GM08714 (cell line): Measurements from ENCODE around the gene NINL.
"Not testable (repeated sequence)": the region's sequence is repeated elsewhere in the genome, so short reads cannot be mapped to it uniquely, and the experiment has no call there.

Source experiments
- H3K4me3 ChIP-seq: fragments of 200-500 bp; sonication (Bioruptor generic); 2 replicates; pipeline ENCODE4 v1.5.1; 2014; ENCODE audit warnings: mild to moderate bottlenecking, low read length, inconsistent platforms
- ZNF274 ChIP-seq: IDR thresholded peaks from 2 replicates; pipeline ENCODE4 v1.6.1; 2012; ENCODE audit warnings: mild to moderate bottlenecking, low read depth, low read length

Gene NINL

DNA sequence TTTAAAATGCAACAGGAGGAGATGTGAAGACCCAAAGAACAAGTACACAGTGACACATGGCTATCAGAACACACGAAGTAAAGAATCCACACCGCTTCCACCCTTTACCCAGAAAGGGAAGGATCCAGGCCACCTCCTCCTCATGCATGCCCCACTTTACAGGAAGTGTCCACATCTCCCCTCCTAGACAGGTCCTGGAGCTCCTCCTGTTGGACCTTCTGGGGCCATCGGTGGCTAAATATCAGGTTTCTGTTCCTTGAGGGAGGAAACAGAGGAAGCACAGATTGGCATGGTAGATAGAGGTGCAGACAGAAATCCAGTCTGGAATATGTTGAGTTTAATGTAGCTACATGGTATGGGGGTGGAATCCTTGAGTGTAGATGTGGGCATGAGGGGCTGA, 10.9 kb downstream of the NINL start:
- no peak for TF ChIP-seq ZNF274
- H3K4me3 ChIP-seq: no peak overlapping the region

DNA sequence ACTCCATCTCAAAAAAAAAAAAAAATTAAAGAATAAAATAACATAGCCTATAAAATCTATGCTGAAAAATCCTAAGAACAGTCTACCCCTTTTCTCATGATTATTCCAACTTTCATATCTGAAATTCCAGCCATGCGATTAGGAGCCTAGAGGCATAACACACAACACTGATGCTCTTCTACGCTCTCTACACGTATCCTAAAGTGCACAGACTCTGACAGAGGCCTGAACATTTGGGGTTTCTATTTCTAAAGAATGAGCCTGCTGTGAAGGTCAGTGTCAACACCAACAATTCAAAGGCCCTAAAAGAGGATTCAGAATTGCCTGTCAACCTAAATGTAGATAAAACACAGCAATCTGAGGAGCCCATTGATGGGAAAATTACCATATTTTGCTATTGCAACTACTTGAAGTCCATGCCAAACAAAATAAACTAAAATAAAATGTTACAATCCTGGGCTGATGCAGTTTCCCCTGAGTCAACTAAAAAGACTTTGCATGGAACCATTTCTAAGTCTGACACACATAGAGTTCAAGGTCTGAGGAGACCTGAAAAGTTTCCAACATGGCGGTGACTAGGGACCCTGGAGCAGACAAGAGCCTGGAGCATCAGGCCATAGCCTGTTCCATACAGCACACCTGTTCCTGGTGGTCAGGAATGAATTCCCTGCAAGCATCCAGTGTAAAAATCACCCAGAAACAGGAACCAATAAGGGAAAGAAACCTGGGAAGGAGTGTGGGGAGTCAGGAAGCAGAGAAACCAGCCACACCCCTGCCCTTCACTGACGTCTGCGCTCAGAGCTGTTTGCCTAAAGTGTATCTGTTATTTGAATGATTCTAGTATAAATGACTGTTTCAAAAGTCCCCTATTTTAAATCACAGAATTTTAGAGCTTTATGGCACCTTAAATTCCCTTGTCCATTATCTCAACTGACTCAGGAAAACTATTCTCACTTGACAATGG, 11.8 kb downstream of the NINL start:
- H3K4me3 ChIP-seq: no peak overlapping the region
- no peak for TF ChIP-seq ZNF274

DNA sequence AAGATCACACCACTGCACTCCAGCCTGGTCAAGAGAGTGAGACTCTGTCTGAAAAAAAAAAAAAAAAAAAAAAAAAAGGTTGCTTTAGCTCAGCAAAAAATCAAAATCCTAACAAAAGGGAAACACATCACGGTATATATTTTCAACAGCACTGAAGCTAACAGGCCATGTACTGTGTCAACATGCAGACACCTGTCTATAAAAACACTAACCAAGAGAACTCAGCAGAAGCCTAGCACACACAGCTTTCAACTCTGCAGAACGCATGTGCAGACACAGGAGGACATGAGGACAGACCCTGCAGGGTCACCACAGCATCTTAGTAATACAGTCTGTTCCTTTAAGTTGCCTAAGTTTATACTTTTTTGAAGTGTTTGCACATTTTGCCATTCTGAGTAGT, 13.5 kb downstream of the NINL start:
- TF ChIP-seq ZNF274: no peak
- H3K4me3 ChIP-seq: no peak overlapping the region

DNA sequence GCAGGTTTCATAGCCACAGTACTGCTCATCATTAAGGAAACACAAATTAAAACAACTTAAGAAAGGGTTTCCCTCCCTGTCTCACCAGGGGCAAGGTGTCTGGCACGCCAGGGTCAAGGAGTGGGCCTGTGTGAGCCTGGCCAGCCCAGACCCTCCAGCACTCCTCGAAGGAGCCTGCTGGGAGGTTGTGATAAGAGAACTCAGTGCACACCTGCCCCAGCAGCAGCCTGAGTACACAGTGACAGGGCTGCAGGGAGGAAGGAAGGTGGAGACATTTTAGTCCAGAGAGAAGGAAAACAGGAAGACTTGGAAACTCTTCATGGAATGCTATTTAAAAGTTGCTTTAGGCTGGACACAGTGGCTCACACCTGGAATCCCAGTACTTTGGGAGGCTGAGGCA, 14.1 kb downstream of the NINL start:
- no peak overlapping the region for H3K4me3 ChIP-seq
- TF ChIP-seq ZNF274: no peak

DNA sequence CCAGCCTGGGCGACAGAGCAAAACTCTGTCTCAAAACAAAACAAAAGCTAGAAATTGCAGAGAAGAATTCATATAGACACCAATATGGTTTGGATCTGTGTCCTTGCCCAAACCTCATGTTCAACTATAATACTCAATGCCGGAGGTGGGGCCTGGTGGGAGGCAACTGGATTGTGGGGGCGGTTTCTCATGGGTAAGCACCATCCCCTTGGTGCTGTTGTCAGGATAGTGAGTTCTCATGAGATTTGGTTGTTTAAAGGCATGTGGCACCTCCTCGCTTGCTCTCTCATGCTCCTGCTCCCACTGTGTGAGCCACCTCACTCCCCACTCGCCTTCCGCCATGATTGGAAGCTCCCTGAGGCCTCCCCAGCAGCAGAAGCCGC, 15.2 kb downstream of the NINL start:
- H3K4me3 ChIP-seq: no peak overlapping the region
- no peak for TF ChIP-seq ZNF274

DNA sequence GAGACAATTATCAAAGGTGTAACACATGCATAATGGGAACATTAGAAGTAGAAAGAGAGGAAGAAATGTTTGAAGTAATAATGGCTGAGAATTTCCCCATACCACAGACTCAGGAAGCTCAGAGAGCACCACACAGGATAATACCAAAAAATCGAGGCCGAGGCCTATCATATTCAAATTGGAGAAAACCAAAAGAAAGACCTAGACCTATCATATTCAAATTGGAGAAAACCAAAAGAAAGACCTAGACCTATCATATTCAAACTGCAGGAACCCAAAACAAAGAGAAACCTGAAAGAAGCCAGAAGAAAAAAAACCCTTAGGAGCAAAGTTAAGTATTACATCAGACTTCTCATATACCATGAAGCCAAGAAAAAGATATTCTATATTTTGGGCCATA, 18.0 kb downstream of the NINL start:
- TF ChIP-seq ZNF274: no peak
- no peak overlapping the region for H3K4me3 ChIP-seq

DNA sequence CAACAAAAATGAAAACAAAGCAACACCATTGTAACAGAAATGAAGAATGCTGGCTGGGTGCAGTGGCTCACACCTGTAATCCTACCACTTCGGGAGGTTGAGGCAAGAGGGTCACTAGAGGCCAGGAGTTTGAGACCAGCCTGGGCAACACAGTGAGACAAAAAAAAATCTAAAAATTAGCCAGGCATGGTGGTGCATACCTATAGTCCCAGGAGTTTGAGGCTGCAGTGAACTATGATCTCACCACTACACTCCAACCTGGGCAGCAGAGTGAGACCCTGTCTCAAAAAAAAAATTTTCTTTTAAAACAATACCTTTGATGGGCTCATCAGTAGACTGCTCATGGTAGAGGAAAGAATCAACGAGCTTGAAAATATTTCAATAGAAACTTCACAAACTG, 18.5 kb downstream of the NINL start:
- no peak for TF ChIP-seq ZNF274
- H3K4me3 ChIP-seq: no peak overlapping the region

DNA sequence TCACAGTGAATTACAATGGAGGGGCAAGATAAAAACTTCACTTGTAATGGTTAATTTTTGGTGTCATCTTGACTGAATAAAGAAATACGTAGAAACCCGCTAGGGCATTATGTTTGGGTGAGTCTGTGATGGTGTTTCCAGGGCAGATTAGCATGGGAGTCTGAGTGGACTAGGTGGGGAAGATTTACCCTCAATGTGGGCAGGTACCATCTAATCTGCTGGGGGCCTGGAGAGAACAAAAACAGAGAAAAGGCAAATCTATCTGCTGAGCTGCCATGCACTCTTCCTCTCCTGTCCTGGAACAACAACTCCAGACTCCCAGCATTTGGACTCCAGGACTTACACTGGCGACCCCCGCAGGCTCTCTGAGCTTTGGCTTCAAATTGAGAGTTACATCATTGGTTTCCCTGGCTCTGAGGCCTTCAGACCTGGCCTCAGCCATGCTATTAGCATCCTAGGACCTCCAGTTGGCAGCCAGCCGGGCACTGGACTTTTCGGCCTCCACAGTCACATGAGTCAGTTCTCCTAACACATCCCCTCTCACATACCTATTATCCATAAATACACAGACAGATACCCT, 19.7 kb downstream of the NINL start:
- no peak for TF ChIP-seq ZNF274
- H3K4me3 ChIP-seq: no peak overlapping the region

DNA sequence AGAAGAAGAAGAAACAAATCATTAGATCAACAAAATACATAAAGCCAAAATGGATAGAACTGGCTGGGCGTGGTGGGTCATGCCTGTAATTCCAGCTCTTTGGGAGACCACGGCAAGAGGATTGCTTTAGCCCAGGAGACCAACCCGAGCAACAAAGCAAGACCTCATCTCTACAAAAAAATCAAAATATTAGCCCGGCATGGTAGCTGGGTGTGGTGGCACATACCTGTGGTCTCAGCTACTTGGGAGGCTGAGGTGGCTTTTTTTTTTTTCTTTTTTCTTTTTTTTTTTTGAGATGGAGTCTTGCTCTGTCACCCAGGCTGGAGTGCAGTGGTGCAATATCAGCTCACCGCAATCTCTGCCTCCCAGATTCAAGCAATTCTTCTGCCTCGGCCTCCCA, 21.5 kb downstream of the NINL start:
- H3K4me3 ChIP-seq: no peak overlapping the region
- TF ChIP-seq ZNF274: no peak

DNA sequence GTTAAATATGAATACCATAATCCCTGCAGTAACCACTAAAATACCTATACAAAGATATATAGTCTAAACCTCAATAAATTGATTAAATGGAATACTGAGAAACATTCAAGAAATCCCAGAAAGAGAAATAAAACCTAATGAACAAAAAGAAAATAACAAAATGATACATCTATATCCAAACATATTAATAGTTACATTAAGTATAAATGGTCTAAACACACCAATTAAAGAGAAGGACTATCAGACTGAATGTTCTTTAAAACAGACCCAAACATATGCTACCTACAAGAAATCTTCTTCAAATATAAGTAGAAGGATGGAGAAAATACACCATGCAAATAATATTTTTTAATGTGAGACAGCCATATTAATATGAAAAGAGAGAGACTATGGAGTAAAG, 22.0 kb downstream of the NINL start:
- no peak overlapping the region for H3K4me3 ChIP-seq
- TF ChIP-seq ZNF274: no peak

DNA sequence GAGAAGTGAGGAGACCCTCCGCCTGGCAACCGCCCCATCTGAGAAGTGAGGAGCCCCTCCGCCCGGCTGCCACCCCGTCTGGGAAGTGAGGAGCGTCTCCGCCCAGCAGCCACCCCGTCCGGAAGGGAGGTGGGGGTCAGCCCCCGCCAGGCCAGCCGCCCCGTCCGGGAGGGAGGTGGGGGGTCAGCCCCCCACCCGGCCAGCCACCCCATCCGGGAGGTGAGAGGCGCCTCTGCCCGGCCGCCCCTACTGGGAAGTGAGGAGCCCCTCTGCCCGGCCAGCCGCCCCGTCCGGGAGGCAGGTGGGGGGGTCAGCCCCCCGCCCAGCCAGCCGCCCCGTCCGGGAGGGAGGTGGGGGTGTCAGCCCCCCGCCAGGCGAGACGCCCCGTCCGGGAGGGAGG, 23.6 kb downstream of the NINL start:
- H3K4me3 ChIP-seq: not testable (repeated sequence)

DNA sequence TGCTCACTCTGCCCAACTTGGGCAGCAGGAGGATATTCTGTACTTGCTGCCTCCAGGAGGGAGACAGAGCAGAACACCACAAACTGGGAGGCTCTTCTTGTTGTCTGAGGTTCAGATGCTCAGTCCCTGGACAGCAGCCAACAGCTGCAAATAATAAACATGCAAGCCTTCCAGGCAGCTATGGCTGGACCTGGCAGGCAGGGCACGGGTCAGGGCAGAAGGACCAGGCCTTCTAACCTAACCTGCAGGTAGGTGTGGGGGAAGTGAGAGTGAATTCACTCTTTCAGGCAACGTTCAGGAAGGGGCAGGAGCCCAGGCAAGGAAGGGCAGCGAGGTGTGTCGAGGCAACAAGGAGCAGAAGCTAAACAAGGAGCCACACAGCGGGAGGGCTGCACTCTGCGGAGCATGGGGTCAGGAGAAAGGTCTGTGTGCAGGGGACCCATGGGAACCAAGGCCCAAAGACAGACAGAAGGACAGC, 31.5 kb downstream of the NINL start:
- TF ChIP-seq ZNF274: no peak
- no peak overlapping the region for H3K4me3 ChIP-seq

DNA sequence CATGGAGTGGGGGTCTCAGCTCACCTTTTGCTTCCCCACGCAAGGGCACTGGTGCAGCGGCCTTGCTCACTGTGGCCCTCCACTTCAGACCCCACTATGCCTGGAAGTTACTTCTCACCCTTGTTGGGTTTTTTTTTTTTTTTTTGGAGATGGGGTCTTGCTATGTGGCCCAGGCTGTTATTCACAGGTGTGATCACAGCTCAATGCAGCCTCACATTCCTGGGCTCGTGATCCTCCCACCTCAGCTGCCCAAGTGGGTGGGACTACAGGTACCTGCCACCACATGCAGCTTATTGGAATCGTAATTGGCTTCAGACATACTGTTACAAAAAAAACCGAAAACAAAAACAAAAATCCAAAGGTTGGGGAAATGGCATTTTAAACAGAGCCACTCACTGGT, 32.4 kb downstream of the NINL start:
- TF ChIP-seq ZNF274: no peak
- no peak overlapping the region for H3K4me3 ChIP-seq

DNA sequence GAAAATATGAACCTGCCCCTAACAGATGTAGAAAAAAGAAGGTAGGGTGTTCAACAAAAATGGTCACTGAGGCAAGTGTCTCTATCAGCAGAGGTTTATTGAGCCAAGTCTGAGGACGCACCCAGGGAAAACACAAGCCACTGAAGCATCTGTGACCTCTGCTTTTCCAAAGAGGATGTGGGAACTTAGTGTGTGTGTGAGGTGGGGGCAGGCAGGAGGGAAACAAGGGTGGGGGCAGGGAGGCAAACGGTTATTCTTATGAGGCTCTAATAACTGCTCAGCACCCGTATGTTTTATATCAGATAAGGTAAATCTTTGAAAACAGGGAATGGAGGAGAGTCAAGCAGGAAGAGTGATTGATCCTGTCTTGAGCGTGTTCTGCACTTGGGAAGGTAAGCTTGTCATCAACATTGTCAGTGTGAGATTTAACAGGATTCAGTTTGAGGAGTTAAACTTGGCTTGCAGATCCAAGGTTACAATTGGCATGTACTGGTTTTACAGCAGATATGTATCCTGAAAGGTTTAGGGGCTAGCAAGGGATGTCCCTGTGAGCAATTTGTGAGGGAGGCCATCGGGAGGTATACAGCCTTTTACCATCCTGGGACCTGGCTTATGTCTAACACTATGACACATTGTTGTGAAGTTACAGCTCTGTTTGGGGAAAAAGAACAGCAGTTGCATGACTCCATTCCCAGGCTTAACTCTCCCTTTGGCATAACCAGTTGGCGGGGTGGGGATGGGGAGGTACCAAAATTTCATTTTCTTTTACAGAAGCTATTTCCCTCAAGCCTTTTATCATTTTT, 33.7 kb downstream of the NINL start:
- H3K4me3 ChIP-seq: no peak overlapping the region

DNA sequence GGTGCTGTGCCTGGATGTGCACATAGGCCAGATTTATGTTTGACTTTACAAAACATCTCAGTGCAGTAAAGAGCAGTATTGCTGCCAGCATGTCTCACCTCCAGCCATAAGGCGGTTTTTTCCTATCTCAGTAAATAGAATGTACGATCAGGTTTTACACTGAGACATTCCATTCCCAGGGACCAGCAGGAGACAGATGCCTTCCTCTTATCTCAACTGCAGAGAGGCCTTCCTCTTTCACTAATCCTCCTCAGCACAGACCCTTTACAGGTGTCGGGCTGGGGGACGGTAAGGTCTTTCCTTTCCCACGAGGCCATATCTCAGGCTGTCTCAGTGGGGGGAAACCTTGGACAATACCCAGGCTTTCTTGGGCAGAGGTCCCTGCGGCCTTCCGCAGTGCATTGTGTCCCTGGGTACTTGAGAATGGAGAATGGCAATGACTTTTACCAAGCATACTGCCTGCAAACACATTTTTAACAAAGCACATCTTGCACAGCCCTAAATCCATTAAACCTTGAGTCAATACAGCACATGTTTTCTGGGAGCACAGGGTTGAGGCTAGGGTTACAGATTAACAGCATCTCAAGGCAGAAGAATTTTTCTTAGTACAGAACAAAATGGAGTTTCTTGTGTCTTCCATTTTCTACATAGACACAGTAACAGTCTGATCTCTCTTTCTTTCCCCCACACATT, 34.5 kb downstream of the NINL start:
- not testable (repeated sequence) for H3K4me3 ChIP-seq

More for the DNA sequence above, 33.7 kb downstream of the NINL start:
- TF ChIP-seq ZNF274: no peak
